Activated B cell treated with CpG ODN at 0.5 μM for 24 hours (primary cell): ENCODE data around the gene CRIP2. TPM values are rescaled to one million over a fixed set of nuclear protein-coding genes. Genes with fewer than 3 reads are reported as not detected.

Experiments used
- ATAC-seq: fragments of 200-7000 bp; cut with Tn5 transposase; one replicate; pipeline ENCODE4 v1.10.0; 2021; ENCODE audit warnings: low read depth, mild to moderate bottlenecking, moderate library complexity
- CTCF ChIA-PET: fragments of 350-600 bp; sonication (Branson Sonifier 250); formaldehyde crosslinking; loops from one replicate; lab custom pipeline; 2021; ENCODE audit warnings: antibody characterized with exemption; lab: Charles Lee
- POLR2A ChIA-PET: fragments of 350-600 bp; sonication (Branson Sonifier 250); formaldehyde crosslinking; loops from one replicate; lab custom pipeline; 2021; ENCODE audit warnings: antibody characterized with exemption; lab: Charles Lee
- DNase-seq: peaks from one replicate; pipeline ENCODE4 v3.0.0; 2022
- H3K27ac Mint-ChIP-seq: one replicate; pipeline ENCODE4 v1.8.0; 2020; ENCODE audit warnings: mixed read lengths
- H3K27me3 Mint-ChIP-seq: one replicate; pipeline ENCODE4 v1.8.0; 2021; ENCODE audit warnings: mixed read lengths
- H3K36me3 Mint-ChIP-seq: one replicate; pipeline ENCODE4 v1.8.0; 2021; ENCODE audit warnings: low read depth, mixed read lengths
- H3K4me1 Mint-ChIP-seq: one replicate; pipeline ENCODE4 v1.8.0; 2021; ENCODE audit warnings: mixed read lengths
- H3K4me3 Mint-ChIP-seq: one replicate; pipeline ENCODE4 v1.8.0; 2020; ENCODE audit warnings: mild to moderate bottlenecking, mixed read lengths
- H3K9me3 Mint-ChIP-seq: one replicate; pipeline ENCODE4 v1.8.0; 2020; ENCODE audit warnings: mixed read lengths
- intact Hi-C: fragments of 100-400 bp; cut with micrococcal nuclease; formaldehyde crosslinking; loops from one replicate; pipeline ENCODE4 v1.15.1; 2024
- total RNA-seq: library from RNA; stranded (reverse); gene quantifications from 2 replicates; pipeline ENCODE4 v1.2.3, GENCODE V29; 2022
- TF ChIP-seq, protein P1 (sequence below): fragments of 200-600 bp; IDR thresholded peaks from one replicate; pipeline ENCODE4 v1.8.0; 2022; ENCODE audit warnings: antibody characterized with exemption, mild to moderate bottlenecking

The CRIP2 gene
- total RNA-seq, 1 donor from 2014 or later = 3.0 TPM

DNA sequence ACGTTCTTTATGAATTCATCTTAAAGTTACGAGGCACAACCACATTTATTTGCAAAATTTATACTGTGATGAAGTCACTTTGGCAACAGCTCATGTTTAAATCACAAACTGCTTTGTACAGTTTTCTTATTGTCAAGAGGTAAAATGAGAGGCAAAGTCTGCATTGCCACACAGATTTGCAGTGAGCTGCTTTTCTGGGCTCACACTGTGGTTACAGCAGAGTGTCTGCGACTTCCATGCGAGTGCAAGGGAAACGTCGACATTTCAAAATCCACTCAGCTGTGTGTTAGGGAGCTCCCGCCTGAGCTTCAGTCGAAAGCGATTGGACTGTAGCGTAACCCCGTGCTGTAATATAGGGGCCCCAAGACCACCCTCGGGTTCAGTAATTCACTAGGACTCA, 42.0 kb upstream of the CRIP2 start:
- CTCF ChIA-PET = no interaction called here
- Mint-ChIP-seq H3K4me1 (peaks cover 27% of the 10 kb centered on the region), H3K36me3 (peaks cover 19% of the 10 kb centered on the region), H3K4me3 (no peak overlapping the region), H3K27me3 (no peaks in the 10 kb centered on the region), H3K27ac (no peak overlapping the region), H3K9me3 (no peaks in the 10 kb centered on the region)
- TF ChIP-seq, protein P1, sequence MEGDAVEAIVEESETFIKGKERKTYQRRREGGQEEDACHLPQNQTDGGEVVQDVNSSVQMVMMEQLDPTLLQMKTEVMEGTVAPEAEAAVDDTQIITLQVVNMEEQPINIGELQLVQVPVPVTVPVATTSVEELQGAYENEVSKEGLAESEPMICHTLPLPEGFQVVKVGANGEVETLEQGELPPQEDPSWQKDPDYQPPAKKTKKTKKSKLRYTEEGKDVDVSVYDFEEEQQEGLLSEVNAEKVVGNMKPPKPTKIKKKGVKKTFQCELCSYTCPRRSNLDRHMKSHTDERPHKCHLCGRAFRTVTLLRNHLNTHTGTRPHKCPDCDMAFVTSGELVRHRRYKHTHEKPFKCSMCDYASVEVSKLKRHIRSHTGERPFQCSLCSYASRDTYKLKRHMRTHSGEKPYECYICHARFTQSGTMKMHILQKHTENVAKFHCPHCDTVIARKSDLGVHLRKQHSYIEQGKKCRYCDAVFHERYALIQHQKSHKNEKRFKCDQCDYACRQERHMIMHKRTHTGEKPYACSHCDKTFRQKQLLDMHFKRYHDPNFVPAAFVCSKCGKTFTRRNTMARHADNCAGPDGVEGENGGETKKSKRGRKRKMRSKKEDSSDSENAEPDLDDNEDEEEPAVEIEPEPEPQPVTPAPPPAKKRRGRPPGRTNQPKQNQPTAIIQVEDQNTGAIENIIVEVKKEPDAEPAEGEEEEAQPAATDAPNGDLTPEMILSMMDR = no peak
- POLR2A ChIA-PET = no interaction called here
- no peak for DNase-seq
- intact Hi-C loops = no loop called here
- ATAC-seq = no peak

DNA sequence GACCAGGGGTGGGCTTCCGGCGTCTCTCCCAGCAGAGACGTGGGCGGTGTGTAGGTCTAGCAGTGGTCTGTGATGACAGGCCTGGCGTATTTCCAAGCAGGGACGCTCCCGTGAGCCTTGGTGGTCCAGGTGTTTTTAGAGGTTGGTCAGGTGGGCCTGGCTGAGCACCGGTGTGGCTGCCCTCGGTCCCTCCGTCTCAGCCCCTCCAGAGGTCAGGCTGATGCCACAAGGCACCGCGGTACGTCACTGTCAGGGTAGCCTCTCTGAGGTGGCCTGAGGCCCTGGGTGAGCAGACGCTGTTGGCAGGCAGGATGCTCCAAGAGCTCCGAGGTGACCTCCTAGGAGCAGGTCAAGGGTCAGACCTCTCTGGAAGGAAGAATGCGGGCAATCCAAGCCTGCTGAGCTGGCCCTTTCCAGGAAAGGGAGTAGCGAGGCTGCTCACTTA, 41.4 kb upstream of the CRIP2 start:
- peaks cover 16% of the 10 kb centered on the region for H3K36me3 Mint-ChIP-seq
- no peaks in the 10 kb centered on the region for H3K9me3 Mint-ChIP-seq
- H3K4me1 Mint-ChIP-seq = peaks cover 24% of the 10 kb centered on the region
- no peak for DNase-seq
- ATAC-seq = no peak
- POLR2A ChIA-PET = no interaction called here
- intact Hi-C loops = no loop called here
- TF ChIP-seq, protein P1 = no peak
- no peaks in the 10 kb centered on the region for H3K27me3 Mint-ChIP-seq
- CTCF ChIA-PET = no interaction called here
- H3K4me3 Mint-ChIP-seq = no peak overlapping the region
- H3K27ac Mint-ChIP-seq = no peak overlapping the region

DNA sequence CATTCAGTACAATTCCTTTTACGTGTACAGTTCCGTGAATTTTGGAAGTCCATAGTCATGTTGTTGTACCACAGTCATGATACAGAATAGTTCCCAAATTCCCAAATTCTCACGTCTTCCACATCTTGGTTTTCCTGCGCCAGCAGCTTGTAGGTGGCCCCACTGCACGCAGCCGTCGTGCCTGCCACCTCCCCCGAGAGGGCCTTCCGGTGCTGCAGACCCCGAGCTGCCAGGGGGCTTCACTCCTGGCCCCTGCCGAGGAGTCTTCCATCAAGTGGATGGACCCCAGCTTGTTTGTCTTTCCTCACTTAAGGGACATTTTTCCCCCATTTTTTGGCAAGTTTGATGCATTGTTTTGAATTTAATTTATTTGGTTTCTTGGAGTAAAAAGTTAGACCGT, 38.2 kb upstream of the CRIP2 start:
- Mint-ChIP-seq H3K4me3 (no peak overlapping the region), H3K4me1 (peaks cover 18% of the 10 kb centered on the region), H3K36me3 (peaks cover 6% of the 10 kb centered on the region), H3K9me3 (no peaks in the 10 kb centered on the region), H3K27me3 (no peaks in the 10 kb centered on the region), H3K27ac (no peak overlapping the region)
- ATAC-seq (no peak), DNase-seq (no peak)
- CTCF ChIA-PET = no interaction called here
- POLR2A ChIA-PET = no interaction called here
- TF ChIP-seq, protein P1 = no peak
- intact Hi-C loops = no loop called here

DNA sequence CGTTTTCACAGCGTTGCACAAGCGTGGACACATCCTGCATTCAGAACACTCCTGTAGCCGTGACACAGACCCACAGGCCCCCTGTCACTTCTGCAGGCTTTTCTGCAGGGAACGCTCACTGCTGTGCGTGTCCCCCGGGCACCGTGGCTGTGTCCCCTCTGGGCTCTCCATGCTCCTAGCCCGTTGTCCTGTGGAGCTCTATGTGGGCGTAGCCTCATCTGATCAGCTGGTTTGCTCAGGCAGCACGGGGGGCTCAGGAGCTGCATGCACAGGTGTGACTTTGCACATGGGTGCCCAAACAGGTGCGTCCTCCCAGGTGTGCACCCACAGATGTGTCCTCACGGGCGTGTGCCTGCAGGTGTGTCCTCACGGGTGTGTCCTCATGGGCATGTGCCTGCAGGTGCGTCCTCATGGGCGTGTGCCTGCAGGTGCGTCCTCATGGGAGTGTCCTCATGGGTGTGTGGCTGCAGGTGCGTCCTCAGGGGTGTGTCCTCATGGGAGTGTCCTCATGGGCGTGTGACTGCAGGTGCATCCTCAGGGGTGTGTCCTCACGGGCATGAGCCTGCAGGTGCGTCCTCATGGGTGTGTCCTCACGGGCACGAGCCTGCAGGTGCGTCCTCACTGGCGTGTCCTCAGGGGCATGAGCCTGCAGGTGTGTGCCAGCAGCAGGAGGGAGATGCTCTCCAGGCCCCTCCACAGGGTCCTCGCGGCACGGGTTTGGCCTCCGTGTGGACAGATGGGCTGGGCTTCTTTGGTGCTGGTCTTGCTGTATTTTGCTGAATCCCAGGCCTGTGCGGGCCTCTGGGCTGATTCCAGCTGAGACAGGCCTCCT, 37.5 kb upstream of the CRIP2 start:
- Mint-ChIP-seq H3K9me3 (no peaks in the 10 kb centered on the region), H3K36me3 (peaks cover 8% of the 10 kb centered on the region), H3K4me3 (no peak overlapping the region), H3K27ac (no peak overlapping the region), H3K27me3 (no peaks in the 10 kb centered on the region), H3K4me1 (peaks cover 18% of the 10 kb centered on the region)
- ChIA-PET POLR2A (no interaction called here), CTCF (no interaction called here)
- DNase-seq = no peak
- no peak for ATAC-seq
- TF ChIP-seq, protein P1 = no peak
- intact Hi-C loops = no loop called here

DNA sequence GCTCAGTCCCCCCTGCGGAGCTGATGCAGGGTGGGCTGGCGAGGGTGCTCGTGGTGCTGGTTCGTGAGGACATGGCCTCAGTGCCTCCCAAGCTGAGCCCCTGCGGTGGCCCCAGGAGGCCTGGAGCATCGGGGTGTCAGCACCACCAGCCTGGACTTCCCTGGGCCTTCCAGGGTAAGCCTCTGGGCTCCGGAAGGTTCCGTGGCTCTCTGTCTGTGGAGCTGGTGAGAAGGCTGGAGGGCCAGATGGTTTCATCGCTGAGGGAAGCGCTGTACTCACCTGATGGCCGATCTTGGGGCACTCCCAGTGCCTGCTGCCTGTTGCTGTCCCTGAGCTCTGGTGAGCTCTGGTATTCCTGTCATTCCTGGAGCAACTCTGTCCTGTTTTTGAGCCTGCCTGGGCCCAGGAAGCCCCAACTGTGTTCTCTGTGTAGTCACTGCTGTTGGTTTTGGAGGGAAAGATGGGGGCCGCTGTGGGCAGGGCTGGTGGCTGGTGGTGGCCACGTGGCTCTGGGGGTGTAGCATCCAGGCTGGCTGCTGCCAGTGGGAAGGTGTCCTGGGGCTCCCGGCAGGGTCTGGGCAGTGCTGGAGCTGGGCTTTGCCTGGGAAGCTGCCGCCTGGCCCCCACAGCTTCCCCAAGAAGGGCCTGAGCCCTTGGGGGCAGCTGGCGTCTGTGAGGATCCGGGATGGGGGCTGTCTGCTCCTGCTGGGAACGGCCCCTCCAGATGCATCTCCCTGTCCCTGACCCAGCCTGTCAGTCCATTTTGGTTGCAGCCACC, 36.7 kb upstream of the CRIP2 start:
- TF ChIP-seq, protein P1 = no peak
- CTCF ChIA-PET = no interaction called here
- Mint-ChIP-seq H3K27ac (no peak overlapping the region), H3K27me3 (no peaks in the 10 kb centered on the region), H3K4me3 (no peak overlapping the region), H3K9me3 (no peaks in the 10 kb centered on the region), H3K4me1 (peaks cover 18% of the 10 kb centered on the region), H3K36me3 (peaks cover 15% of the 10 kb centered on the region)
- POLR2A ChIA-PET = no interaction called here
- ATAC-seq (no peak), DNase-seq (no peak)
- intact Hi-C loops = no loop called here
